ENCODE results near the gene CST9L. TPM values are rescaled to one million over a fixed set of nuclear protein-coding genes. Genes with fewer than 3 reads are reported as not detected.

CST9L gene
- total RNA-seq, 1 donor from 2014 or later, result not detected

DNA sequence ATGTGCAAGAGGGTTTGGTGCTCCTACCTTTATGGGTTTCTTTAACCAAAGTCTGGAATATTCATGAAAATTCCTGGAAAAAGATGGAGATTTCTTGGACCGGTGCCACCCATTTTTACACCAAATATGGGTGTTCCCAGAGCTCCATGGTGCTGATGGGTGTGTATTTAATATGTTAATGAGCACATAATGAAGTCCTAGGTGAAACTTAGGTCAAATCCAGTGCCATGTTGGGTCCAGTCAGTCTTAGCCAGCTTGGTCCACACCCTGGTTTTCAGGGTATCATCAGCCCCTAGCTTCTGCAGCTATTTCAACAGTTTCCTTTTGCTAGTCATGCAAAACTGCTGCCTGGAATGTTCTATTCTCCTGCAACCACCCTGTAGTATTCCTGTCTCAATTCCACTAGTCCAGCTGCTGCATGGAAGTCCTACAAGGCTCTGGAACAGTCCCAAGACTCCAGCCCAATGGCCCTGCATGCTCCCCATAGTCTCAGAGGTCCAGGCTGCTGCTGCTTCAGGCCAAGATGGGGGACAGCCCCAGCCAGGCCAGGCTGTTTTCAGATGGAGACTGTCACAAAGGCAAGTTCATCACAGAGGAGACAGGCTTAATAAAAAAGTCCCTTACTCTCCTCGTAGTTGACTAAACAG, 31.8 kb downstream of the CST9L start:
- DNase-seq (ENCODE audit: low spot score in 2 of 2, unreplicated experiment in 2 of 2), result no peak
- H3K9me3 Mint-ChIP-seq, result peaks cover under 1% of the 10 kb centered on the region
- peaks cover 9% of the 10 kb centered on the region for H3K27me3 Mint-ChIP-seq (ENCODE audit: low read depth)
- H3K36me3 Mint-ChIP-seq, result no peaks in the 10 kb centered on the region
- TF ChIP-seq, protein P1, sequence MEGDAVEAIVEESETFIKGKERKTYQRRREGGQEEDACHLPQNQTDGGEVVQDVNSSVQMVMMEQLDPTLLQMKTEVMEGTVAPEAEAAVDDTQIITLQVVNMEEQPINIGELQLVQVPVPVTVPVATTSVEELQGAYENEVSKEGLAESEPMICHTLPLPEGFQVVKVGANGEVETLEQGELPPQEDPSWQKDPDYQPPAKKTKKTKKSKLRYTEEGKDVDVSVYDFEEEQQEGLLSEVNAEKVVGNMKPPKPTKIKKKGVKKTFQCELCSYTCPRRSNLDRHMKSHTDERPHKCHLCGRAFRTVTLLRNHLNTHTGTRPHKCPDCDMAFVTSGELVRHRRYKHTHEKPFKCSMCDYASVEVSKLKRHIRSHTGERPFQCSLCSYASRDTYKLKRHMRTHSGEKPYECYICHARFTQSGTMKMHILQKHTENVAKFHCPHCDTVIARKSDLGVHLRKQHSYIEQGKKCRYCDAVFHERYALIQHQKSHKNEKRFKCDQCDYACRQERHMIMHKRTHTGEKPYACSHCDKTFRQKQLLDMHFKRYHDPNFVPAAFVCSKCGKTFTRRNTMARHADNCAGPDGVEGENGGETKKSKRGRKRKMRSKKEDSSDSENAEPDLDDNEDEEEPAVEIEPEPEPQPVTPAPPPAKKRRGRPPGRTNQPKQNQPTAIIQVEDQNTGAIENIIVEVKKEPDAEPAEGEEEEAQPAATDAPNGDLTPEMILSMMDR (IDR thresholded peaks at IDR 0.05; ENCODE audit: unreplicated experiment), result no peak
- no peak overlapping the region for H3K4me3 Mint-ChIP-seq
- H3K27ac Mint-ChIP-seq, result no peak overlapping the region
- H3K4me1 Mint-ChIP-seq, result no peaks in the 10 kb centered on the region

DNA sequence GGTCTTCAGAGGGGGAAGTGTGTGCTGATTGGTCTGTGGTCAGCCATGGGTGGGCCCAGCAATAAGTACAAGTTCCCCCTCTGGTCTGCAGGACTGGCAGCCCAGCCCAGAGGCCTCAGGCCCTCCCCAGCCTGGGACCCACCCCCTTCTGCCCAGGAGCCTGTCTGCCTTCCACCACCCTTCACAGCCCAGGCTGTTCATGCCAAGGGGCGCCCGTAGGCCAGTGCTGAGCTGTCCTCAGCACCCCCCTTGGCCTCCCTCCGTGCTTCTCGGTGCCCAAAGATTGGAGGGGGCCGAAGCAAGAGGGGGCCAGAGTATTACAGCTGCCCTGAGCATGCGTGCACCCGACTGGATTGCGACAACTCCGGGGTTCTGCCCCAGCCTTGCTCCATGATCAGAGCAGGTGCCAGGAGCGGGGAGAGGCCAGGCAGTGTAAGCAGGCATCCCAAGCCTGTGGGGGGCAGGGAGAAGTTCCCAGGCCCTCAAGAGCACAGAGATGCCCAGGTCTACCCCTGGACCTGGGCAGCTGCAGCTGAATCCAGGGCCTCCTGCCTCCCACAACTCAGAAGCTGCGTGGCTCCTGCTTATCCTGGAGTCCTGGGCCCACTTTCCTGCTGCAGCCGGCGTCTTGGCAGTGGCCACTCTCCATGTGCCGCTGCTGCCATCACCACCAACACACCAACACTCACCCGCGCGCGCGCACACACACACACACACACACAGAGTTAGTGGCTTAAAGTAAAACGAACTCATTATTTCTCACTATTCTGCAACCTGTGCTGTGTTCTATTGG, 33.3 kb downstream of the CST9L start:
- Mint-ChIP-seq H3K9me3 (peaks cover 9% of the 10 kb centered on the region), H3K27me3 (ENCODE audit: low read depth) (peaks cover 6% of the 10 kb centered on the region), H3K4me1 (no peaks in the 10 kb centered on the region), H3K4me3 (no peak overlapping the region), H3K36me3 (no peaks in the 10 kb centered on the region), H3K27ac (no peak overlapping the region)
- no peak for DNase-seq (ENCODE audit: low spot score in 2 of 2, unreplicated experiment in 2 of 2)
- TF ChIP-seq, protein P1 (IDR thresholded peaks at IDR 0.05; ENCODE audit: unreplicated experiment), result no peak

DNA sequence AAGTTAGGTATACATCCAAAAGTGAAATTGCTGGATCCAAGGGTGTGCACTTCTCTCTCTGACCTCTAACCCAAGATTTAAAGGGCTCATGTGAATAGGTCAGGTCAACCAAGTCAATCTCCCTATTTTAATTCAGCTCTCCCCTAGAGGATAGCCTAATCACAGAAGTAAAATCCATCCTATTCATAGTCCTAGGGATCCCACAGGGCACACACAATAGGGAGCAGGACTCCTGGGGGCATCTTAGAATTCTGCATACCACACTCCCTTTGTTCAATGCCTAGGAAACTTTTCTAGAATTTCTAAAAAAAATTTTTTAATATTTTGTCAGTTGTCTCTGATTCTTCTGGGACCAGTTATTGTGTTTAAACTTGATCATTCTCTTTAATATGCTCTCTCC, 35.1 kb downstream of the CST9L start:
- Mint-ChIP-seq H3K27ac (no peak overlapping the region), H3K27me3 (ENCODE audit: low read depth) (peaks cover 1% of the 10 kb centered on the region), H3K9me3 (peaks cover 18% of the 10 kb centered on the region), H3K4me3 (no peak overlapping the region), H3K4me1 (no peaks in the 10 kb centered on the region), H3K36me3 (no peaks in the 10 kb centered on the region)
- no peak for DNase-seq (ENCODE audit: low spot score in 2 of 2, unreplicated experiment in 2 of 2)
- TF ChIP-seq, protein P1 (IDR thresholded peaks at IDR 0.05; ENCODE audit: unreplicated experiment), result no peak

DNA sequence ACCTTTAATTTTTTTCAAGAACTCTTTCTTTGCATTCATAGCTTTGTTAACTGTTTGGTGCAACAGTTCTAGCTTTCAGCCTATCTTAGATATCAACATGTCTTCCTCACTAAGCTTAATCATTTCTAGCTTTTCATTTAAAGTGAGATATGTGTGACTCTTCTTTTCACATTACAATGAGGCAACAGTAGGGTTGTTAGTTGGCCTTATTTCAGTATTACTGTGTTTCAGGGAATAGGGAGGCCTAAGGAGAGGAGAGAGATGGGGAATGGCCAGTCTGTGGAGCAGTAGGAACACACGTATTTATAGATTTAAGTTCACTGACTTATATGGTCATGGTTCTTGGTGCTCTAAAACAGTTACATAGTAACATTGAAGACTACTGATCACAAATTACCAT, 35.8 kb downstream of the CST9L start:
- Mint-ChIP-seq H3K27me3 (ENCODE audit: low read depth) (peaks cover 1% of the 10 kb centered on the region), H3K4me3 (no peak overlapping the region), H3K36me3 (no peaks in the 10 kb centered on the region), H3K4me1 (no peaks in the 10 kb centered on the region), H3K27ac (no peak overlapping the region), H3K9me3 (peaks cover 20% of the 10 kb centered on the region)
- DNase-seq (ENCODE audit: low spot score in 2 of 2, unreplicated experiment in 2 of 2), result no peak
- TF ChIP-seq, protein P1 (IDR thresholded peaks at IDR 0.05; ENCODE audit: unreplicated experiment), result no peak

DNA sequence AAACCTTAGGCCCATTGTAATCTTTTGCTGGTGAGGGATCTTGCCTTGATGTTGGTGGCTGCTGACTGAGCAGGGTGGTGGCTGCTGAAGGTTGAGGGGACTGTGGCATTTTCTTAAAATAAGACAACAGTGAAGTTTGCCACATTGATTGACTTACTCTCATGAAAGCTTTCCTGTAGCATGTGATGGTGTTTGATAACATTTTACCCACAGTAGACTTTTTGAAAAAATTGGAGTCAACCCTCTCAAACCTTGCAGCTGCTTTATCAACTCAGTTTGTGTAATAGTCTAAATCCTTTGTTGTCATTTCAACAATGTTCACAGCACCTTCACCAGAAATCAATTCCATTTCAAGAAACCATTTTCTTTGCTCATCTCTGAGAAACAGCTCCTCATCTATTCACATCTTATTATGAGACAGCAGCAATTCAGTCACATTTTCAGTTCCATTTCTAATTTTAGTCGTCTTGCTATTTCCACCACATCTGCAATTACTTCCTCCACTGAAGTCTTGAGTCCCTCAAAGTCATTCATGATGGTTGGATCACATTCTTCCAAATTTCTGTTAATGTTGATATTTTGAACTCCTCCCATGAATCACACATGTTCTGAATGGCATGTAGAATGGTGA, 37.2 kb downstream of the CST9L start:
- TF ChIP-seq, protein P1 (IDR thresholded peaks at IDR 0.05; ENCODE audit: unreplicated experiment), result no peak
- no peak for DNase-seq (ENCODE audit: low spot score in 2 of 2, unreplicated experiment in 2 of 2)
- Mint-ChIP-seq H3K36me3 (no peaks in the 10 kb centered on the region), H3K9me3 (peaks cover 20% of the 10 kb centered on the region), H3K27me3 (ENCODE audit: low read depth) (peaks cover 1% of the 10 kb centered on the region), H3K4me3 (no peak overlapping the region), H3K27ac (no peak overlapping the region), H3K4me1 (no peaks in the 10 kb centered on the region)

Measured in mesothelial cell of epicardium (in vitro differentiated cells).